Activated CD8-positive, alpha-beta T cell treated with anti-CD3 and anti-CD28 coated beads, Interleukin-2, amount 10 ng/mL, durations not matched to agents 7 days and 5 days (primary cell): ENCODE data around the gene SLC4A8. TPM values are rescaled to one million over a fixed set of nuclear protein-coding genes. Genes with fewer than 3 reads are reported as not detected.
A peak's percentile ranks its signal among the peaks of the same experiment; 100 is the strongest.

Experiments used
- ATAC-seq: fragments of 150-1000 bp; cut with Tn5 transposase; one replicate; pipeline ENCODE4 v1.10.0; 2021; ENCODE audit warnings: moderate library complexity
- CTCF ChIA-PET: fragments of 350-600 bp; sonication (Branson Sonifier 250); formaldehyde crosslinking; loops from one replicate; lab custom pipeline; 2021; ENCODE audit warnings: antibody characterized with exemption; lab: Charles Lee
- POLR2A ChIA-PET: fragments of 350-600 bp; sonication (Branson Sonifier 250); formaldehyde crosslinking; loops from one replicate; lab custom pipeline; 2021; ENCODE audit warnings: antibody characterized with exemption; lab: Charles Lee
- DNase-seq: peaks from one replicate; pipeline ENCODE4 v3.0.0-alpha.2; 2020
- H3K27ac Mint-ChIP-seq: one replicate; pipeline ENCODE4 v1.8.0; 2021; ENCODE audit warnings: mild to moderate bottlenecking, mixed read lengths
- H3K27me3 Mint-ChIP-seq: one replicate; pipeline ENCODE4 v1.8.0; 2021; ENCODE audit warnings: low read depth, mixed read lengths
- H3K36me3 Mint-ChIP-seq: one replicate; pipeline ENCODE4 v1.8.0; 2021; ENCODE audit warnings: low read depth, mixed read lengths
- H3K4me1 Mint-ChIP-seq: one replicate; pipeline ENCODE4 v1.8.0; 2021; ENCODE audit warnings: low read depth, mixed read lengths
- H3K4me3 Mint-ChIP-seq: one replicate; pipeline ENCODE4 v1.8.0; 2021; ENCODE audit warnings: mild to moderate bottlenecking, mixed read lengths
- H3K9me3 Mint-ChIP-seq: one replicate; pipeline ENCODE4 v1.8.0; 2022; ENCODE audit warnings: mixed read lengths; ENCODE audit not compliant: insufficient read depth
- total RNA-seq, 2 experiments: library from RNA; stranded (reverse); gene quantifications; one replicate each; pipeline ENCODE4 v1.2.3, GENCODE V29; 2021

SLC4A8 gene
- total RNA-seq, 2 experiments from 2014 or later = 11.4 to 12.6 TPM

- peaks cover 48% of the 10 kb centered on the region for H3K4me1 Mint-ChIP-seq
- CTCF ChIA-PET = interaction anchor here (0.6 to 1.4 kb wide), 4 partner anchors 13 to 60 kb away, joined by 3 to 5 read pairs (median 4); partner anchors contain the start of gene SLC4A8
- H3K4me3 Mint-ChIP-seq = no peak overlapping the region
- no peaks in the 10 kb centered on the region for H3K27me3 Mint-ChIP-seq
- peak overlapping the region; percentile 57 for H3K27ac Mint-ChIP-seq
- DNase-seq (no peak), ATAC-seq (no peak)
- POLR2A ChIA-PET = no interaction called here
- no peaks in the 10 kb centered on the region for H3K9me3 Mint-ChIP-seq
- H3K36me3 Mint-ChIP-seq = peaks cover 22% of the 10 kb centered on the region
Observed at GRCh38 chr12:51480978-51481377, 56.3 kb downstream of the SLC4A8 start.

DNA sequence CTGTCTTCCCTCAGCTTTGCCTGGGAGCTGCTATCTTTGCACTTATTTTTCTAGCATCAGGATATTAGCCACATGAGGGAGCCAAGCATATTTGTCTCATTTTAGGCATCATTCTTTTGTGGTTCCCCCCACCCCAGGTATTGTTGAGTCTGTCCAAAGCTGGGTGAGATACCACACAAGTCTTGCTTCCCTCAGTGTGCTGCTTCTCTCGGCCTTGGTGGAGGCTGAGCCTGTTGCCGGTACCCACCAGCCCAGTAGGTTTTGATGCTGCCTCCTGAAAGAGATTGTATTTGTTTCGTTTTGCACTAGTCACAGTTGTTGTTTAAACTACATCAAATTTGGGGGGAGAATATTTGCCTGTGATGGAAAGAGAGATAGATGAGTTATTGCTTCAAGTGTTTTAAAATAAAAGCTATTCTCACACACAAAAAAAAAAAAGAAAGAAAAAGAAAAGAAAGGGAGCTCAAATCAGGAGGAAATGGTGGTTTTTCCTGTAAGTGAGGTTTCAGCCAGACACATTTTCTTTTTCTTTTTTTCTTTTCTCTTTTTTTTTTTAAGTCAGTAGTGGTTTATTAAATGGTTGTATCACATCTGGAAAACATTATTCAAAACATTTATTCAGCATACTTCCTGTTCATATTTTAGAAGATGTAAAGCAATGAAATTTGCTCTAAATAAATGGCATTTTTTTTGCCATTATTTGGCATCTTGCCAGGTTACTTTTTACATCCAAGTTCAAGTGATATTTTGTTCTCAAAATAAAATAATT, 58.5 kb downstream of the SLC4A8 start:
- CTCF ChIA-PET = interaction anchor here (0.9 to 1.8 kb wide), 8 partner anchors 8 to 718 kb away, joined by 3 to 6 read pairs (median 4); no protein-coding TSS in a partner anchor
- ATAC-seq (peak; percentile 89), DNase-seq (peak; percentile 69)
- Mint-ChIP-seq H3K4me3 (peak overlapping the region; percentile 75), H3K27ac (peak overlapping the region; percentile 94), H3K27me3 (no peaks in the 10 kb centered on the region), H3K4me1 (peaks cover 48% of the 10 kb centered on the region), H3K9me3 (no peaks in the 10 kb centered on the region), H3K36me3 (peaks cover 22% of the 10 kb centered on the region)
- POLR2A ChIA-PET = no interaction called here

DNA sequence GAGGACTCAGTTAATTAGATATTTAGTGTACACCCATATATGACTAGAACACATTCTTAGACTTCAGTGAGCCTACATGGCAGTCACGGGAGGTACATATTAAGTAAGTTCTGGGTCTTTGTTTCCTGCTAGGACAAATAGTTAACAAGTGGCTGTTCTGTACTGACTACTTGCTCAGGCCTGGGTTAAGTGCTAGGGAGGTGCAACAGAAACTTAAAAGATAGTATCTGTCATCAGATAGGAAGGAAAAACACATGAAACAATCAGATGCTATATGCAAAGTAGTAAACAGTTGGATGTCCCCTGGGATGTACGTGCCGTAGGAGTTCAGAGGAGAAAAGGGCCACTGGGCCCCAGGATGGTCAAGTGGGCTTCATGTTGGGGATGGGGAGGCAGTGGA, 59.5 kb downstream of the SLC4A8 start:
- ChIA-PET CTCF (interaction anchor here (1.0 kb wide), 2 partner anchors 48 kb away, joined by 3 to 6 read pairs; no protein-coding TSS in a partner anchor), POLR2A (no interaction called here)
- Mint-ChIP-seq H3K4me1 (peaks cover 48% of the 10 kb centered on the region), H3K4me3 (no peak overlapping the region), H3K27ac (peak overlapping the region; percentile 83), H3K27me3 (no peaks in the 10 kb centered on the region), H3K9me3 (no peaks in the 10 kb centered on the region), H3K36me3 (peaks cover 19% of the 10 kb centered on the region)
- ATAC-seq = no peak
- no peak for DNase-seq

GRCh38 chr12:51488281-51488680, 63.6 kb downstream of the SLC4A8 start:
- ChIA-PET POLR2A (no interaction called here), CTCF (interaction anchor here (1.2 kb wide), 1 partner anchor 44 kb away, joined by 3 read pairs; no protein-coding TSS in a partner anchor)
- DNase-seq = no peak
- Mint-ChIP-seq H3K4me3 (no peak overlapping the region), H3K27ac (no peak overlapping the region), H3K27me3 (no peaks in the 10 kb centered on the region), H3K4me1 (peaks cover 21% of the 10 kb centered on the region), H3K36me3 (peaks cover 19% of the 10 kb centered on the region), H3K9me3 (no peaks in the 10 kb centered on the region)
- no peak for ATAC-seq

GRCh38 chr12:51493281-51493680, 68.7 kb downstream of the SLC4A8 start:
- Mint-ChIP-seq H3K9me3 (no peaks in the 10 kb centered on the region), H3K36me3 (no peaks in the 10 kb centered on the region), H3K4me3 (no peak overlapping the region), H3K4me1 (no peaks in the 10 kb centered on the region), H3K27me3 (no peaks in the 10 kb centered on the region), H3K27ac (no peak overlapping the region)
- CTCF ChIA-PET = interaction anchor here (1.2 kb wide), 1 partner anchor 29 kb away, joined by 3 read pairs; no protein-coding TSS in a partner anchor
- no peak for DNase-seq
- ATAC-seq = no peak
- POLR2A ChIA-PET = no interaction called here

DNA sequence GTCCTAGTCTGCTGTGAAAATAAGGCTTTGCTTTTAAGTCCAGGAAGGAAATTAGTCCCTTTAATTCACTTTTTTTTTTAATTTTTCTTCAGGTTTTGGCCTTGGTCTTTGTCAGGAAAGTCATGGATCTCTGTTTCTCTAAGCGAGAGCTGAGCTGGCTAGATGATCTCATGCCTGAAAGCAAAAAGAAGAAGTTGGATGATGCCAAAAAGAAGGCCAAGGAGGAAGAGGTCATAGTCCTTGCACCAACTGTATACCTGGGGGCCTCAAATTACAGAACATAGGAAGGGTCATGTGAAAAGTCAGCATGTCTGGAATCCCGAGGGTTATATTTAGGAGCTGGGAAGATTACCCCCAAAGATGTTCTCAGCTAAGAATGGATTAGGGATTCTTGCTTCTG, 72.3 kb downstream of the SLC4A8 start:
- POLR2A ChIA-PET = no interaction called here
- CTCF ChIA-PET = interaction anchor here (1.5 kb wide), 1 partner anchor 35 kb away, joined by 3 read pairs; no protein-coding TSS in a partner anchor
- Mint-ChIP-seq H3K27ac (no peak overlapping the region), H3K36me3 (no peaks in the 10 kb centered on the region), H3K9me3 (no peaks in the 10 kb centered on the region), H3K27me3 (no peaks in the 10 kb centered on the region), H3K4me3 (no peak overlapping the region), H3K4me1 (no peaks in the 10 kb centered on the region)
- no peak for DNase-seq
- ATAC-seq = no peak

GRCh38 chr12:51504851-51505250, 80.2 kb downstream of the SLC4A8 start:
- ATAC-seq (no peak), DNase-seq (no peak)
- H3K27ac Mint-ChIP-seq = no peak overlapping the region
- ChIA-PET CTCF (interaction anchor here (0.9 to 2.2 kb wide), 5 partner anchors 17 to 138 kb away, joined by 3 to 5 read pairs (median 4); no protein-coding TSS in a partner anchor), POLR2A (no interaction called here)
- H3K36me3 Mint-ChIP-seq = no peaks in the 10 kb centered on the region
- no peaks in the 10 kb centered on the region for H3K9me3 Mint-ChIP-seq
- H3K27me3 Mint-ChIP-seq = no peaks in the 10 kb centered on the region
- H3K4me3 Mint-ChIP-seq = no peak overlapping the region
- H3K4me1 Mint-ChIP-seq = no peaks in the 10 kb centered on the region

DNA sequence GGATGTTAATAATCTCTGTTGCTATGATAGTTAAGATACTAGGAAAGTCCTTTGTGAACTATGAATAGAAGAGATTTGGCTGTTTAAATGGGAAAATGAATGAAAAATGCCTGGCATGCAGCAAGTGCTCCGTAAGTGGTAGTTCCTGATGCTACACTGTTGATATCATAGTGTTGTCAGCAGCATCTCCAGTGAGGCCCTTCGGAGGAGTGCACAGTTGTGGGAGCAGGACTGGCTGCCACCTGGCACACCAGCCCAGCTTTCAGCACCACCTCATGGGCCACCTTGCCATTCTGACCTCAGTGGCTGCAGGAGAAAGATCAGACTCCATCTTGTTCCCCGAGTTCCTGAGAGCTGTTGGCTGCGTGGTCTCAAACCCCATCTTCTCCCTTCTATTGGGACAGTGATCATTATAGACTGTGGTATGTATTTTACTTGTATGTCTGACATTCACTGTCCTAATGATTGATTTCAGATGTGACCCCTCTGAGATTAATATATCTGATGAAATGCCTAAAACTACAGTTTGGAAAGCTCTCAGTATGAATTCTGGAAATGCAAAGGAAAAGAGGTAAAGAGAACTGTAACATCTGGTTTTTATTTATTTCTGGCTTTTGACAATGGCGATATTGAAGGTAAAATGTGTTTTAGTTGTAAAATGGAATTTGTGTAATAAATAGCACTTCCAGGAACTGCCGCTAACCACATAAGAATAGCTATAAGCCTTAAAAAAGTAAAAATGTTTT, 80.9 kb downstream of the SLC4A8 start:
- Mint-ChIP-seq H3K4me1 (no peaks in the 10 kb centered on the region), H3K27ac (no peak overlapping the region), H3K9me3 (no peaks in the 10 kb centered on the region), H3K27me3 (no peaks in the 10 kb centered on the region), H3K36me3 (no peaks in the 10 kb centered on the region), H3K4me3 (no peak overlapping the region)
- no peak for ATAC-seq
- CTCF ChIA-PET = interaction anchor here (1.1 to 2.2 kb wide), 4 partner anchors 16 to 137 kb away, joined by 3 to 5 read pairs (median 4); no protein-coding TSS in a partner anchor
- POLR2A ChIA-PET = no interaction called here
- no peak for DNase-seq

- no peak overlapping the region for H3K4me3 Mint-ChIP-seq
- ChIA-PET POLR2A (no interaction called here), CTCF (no interaction called here)
- ATAC-seq = no peak
- H3K27me3 Mint-ChIP-seq = no peaks in the 10 kb centered on the region
- DNase-seq = no peak
- H3K36me3 Mint-ChIP-seq = no peaks in the 10 kb centered on the region
- H3K4me1 Mint-ChIP-seq = no peaks in the 10 kb centered on the region
- H3K9me3 Mint-ChIP-seq = no peaks in the 10 kb centered on the region
- no peak overlapping the region for H3K27ac Mint-ChIP-seq
Observed at GRCh38 chr12:51507178-51507577, 82.5 kb downstream of the SLC4A8 start.

DNA sequence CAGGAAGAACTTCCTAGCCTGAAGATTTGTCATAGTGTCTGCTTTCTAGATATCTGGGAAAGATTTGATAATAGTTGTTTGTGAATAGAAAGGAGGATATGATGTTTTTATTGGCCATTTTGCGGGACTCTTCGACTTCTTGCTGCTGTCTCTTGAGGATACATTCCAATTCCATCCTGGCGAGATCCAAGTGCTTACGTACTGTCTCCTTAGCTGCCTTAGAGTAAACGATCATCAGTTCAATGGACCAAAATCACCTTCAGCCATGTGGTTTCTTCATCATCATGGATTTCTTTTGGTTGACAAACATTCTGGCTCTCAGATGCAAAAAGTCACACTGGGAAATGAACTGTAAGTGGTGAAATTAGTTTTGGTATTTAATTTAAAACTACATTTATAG, 83.7 kb downstream of the SLC4A8 start:
- no peak overlapping the region for H3K27ac Mint-ChIP-seq
- POLR2A ChIA-PET = no interaction called here
- no peak for ATAC-seq

DNA sequence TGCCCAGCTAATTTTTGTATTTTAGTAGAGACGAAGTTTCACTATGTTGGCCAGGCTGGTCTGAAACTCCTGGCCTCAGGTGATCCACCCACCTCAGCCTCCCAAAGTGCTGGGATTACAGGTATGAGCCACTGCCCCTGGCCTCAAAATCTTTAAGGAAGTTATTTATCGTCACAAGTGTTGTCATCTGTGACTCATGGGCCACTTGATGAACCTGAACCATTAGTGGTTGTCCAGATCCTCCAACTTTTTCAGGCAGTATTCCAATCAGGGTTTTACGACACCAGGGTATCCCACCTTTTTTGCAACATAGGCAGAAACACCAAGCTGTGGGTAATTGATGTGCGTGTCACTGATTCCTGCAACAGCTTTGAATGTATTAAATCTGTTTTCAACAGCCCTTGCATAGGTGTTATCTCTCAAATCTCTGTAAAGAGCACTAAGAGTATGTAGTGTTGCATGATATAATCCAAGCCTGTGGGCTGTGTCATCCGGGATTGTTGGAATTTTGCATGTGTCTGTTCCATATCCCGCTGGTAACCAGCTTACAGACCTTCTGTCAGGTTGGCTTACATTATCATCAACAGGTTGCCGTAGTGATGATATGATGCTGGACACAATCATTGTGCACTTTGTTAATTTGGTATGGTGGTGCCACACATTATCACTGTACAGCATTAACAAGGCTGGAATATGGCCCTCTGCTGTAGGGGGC, 87.1 kb downstream of the SLC4A8 start:
- H3K4me1 Mint-ChIP-seq = peaks cover 2% of the 10 kb centered on the region
- H3K36me3 Mint-ChIP-seq = no peaks in the 10 kb centered on the region
- no peaks in the 10 kb centered on the region for H3K9me3 Mint-ChIP-seq
- no peak overlapping the region for H3K4me3 Mint-ChIP-seq
- ATAC-seq (no peak), DNase-seq (no peak)
- ChIA-PET POLR2A (no interaction called here), CTCF (interaction anchor here (1.1 kb wide), 1 partner anchor 363 kb away, joined by 3 read pairs; no protein-coding TSS in a partner anchor)
- H3K27me3 Mint-ChIP-seq = peaks cover 3% of the 10 kb centered on the region
- H3K27ac Mint-ChIP-seq = no peak overlapping the region

More for the DNA sequence above, 83.7 kb downstream of the SLC4A8 start:
- Mint-ChIP-seq H3K4me3 (no peak overlapping the region), H3K27me3 (no peaks in the 10 kb centered on the region), H3K9me3 (no peaks in the 10 kb centered on the region), H3K4me1 (peaks cover 2% of the 10 kb centered on the region), H3K36me3 (no peaks in the 10 kb centered on the region)
- DNase-seq = no peak
- CTCF ChIA-PET = no interaction called here
